Fibroblast of lung (primary cell): ENCODE data around the gene XIRP2.

Source experiments
- EZH2 ChIP-seq: IDR thresholded peaks from 2 replicates; pipeline ENCODE4 v1.5.1; 2012; ENCODE audit warnings: low read length, control low read depth, mild to moderate bottlenecking; ENCODE audit errors: missing control alignments
- TF ChIP-seq, protein P1 (sequence below), 2 donors: IDR thresholded peaks in 1 of 2; conservative IDR thresholded peaks in 1 of 2; 1 replicate in 1 of 2; 2 replicates in 1 of 2; pipeline ENCODE4 v1.5.1; 2011 to 2012; ENCODE audit warnings: low read length in 2 of 2, control low read depth in 1 of 2, inconsistent platforms in 1 of 2, low read depth in 1 of 2, mild to moderate bottlenecking in 1 of 2

DNA sequence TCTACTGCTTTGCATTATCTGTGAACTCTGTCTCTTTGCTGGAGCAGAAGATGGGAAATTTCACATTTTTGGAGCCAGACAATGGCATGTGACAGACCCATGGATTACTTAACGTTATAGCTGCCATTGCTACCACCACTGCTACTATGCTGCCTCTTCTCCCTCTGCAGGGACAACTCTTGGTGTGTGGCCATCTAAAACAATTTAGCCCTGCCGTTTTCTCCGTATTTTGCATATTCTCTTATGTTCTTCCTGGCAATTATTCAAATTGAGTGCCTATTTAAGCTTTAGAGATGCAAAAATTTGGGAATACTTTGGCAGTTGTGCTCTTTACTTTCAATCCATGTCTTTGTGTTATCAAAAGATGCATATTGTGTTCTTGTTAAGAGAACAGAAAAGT, 386.8 kb downstream of the XIRP2 start:
- TF ChIP-seq, protein P1, sequence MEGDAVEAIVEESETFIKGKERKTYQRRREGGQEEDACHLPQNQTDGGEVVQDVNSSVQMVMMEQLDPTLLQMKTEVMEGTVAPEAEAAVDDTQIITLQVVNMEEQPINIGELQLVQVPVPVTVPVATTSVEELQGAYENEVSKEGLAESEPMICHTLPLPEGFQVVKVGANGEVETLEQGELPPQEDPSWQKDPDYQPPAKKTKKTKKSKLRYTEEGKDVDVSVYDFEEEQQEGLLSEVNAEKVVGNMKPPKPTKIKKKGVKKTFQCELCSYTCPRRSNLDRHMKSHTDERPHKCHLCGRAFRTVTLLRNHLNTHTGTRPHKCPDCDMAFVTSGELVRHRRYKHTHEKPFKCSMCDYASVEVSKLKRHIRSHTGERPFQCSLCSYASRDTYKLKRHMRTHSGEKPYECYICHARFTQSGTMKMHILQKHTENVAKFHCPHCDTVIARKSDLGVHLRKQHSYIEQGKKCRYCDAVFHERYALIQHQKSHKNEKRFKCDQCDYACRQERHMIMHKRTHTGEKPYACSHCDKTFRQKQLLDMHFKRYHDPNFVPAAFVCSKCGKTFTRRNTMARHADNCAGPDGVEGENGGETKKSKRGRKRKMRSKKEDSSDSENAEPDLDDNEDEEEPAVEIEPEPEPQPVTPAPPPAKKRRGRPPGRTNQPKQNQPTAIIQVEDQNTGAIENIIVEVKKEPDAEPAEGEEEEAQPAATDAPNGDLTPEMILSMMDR (conservative IDR thresholded peaks at IDR 0.05 in 1 of 2, IDR thresholded peaks at IDR 0.05 in 1 of 2; ENCODE audit: low read depth in 1 of 2, low read length in 2 of 2), result no peak
- TF ChIP-seq EZH2, result no peak
